HEK293 (cell line): ENCODE results near the gene RPP30.
A peak's percentile ranks its signal among the peaks of the same experiment; 100 is the strongest.

ENCODE experiments used
- CTCF ChIA-PET: fragments of 350-600 bp; formaldehyde crosslinking; extraction: SDS; loops from one replicate; lab custom pipeline; 2021; ENCODE audit warnings: antibody characterized with exemption; lab: Yijun Ruan, JAX
- POLR2A ChIA-PET: fragments of 300-600 bp; formaldehyde crosslinking; extraction: SDS; loops from one replicate; lab custom pipeline; 2020; ENCODE audit warnings: antibody characterized with exemption, inconsistent platforms; lab: Yijun Ruan, JAX
- H3K27ac ChIP-seq: fragments of 200-500 bp; sonication (Bioruptor generic); 2 replicates; pipeline ENCODE4 v1.5.1; 2014; ENCODE audit warnings: low read depth, low read length, control low read depth, inconsistent platforms; ENCODE audit errors: extremely low read depth
- H3K36me3 ChIP-seq, 2 experiments: fragments of 200-500 bp in 1 of 2; sonication (Bioruptor generic) in 1 of 2; 1 replicate in 1 of 2; 2 replicates in 1 of 2; pipeline ENCODE4 v1.5.1; 2014 to 2017; ENCODE audit warnings: inconsistent platforms in 2 of 2, low read length in 2 of 2; ENCODE audit not compliant: control insufficient read depth in 2 of 2, insufficient read depth in 1 of 2
- H3K4me1 ChIP-seq: fragments of 200-500 bp; sonication (Bioruptor generic); 2 replicates; pipeline ENCODE4 v1.5.1; 2014; ENCODE audit warnings: mild to moderate bottlenecking, low read length, inconsistent platforms; ENCODE audit not compliant: control insufficient read depth, insufficient read depth
- H3K4me3 ChIP-seq: 2 replicates; pipeline ENCODE4 v1.5.1; 2011; ENCODE audit warnings: low read depth, mild to moderate bottlenecking, control low read depth, low read length, moderate library complexity
- H3K9me3 ChIP-seq: fragments of 200-500 bp; sonication (Bioruptor generic); 2 replicates; pipeline ENCODE4 v1.5.1; 2014; ENCODE audit warnings: low read depth, low read length, inconsistent platforms; ENCODE audit not compliant: control insufficient read depth, insufficient read depth
- EGR2 ChIP-seq: fragments of 450-650 bp; formaldehyde crosslinking; IDR thresholded peaks from 2 replicates; pipeline ENCODE4 v1.5.1; 2016; ENCODE audit warnings: low read depth, missing biosample characterization, missing genetic modification characterization
- FEZF1 ChIP-seq: fragments of 450-650 bp; formaldehyde crosslinking; IDR thresholded peaks from 2 replicates; pipeline ENCODE4 v1.5.1; 2016; ENCODE audit warnings: missing biosample characterization, missing genetic modification characterization
- KLF10 ChIP-seq: fragments of 450-650 bp; IDR thresholded peaks from 2 replicates; pipeline ENCODE4 v1.5.1; 2018; ENCODE audit warnings: missing biosample characterization, mild to moderate bottlenecking, missing genetic modification characterization
- KLF16 ChIP-seq: fragments of 450-650 bp; formaldehyde crosslinking; IDR thresholded peaks from 2 replicates; pipeline ENCODE4 v1.5.1; 2017; ENCODE audit warnings: missing biosample characterization, missing genetic modification characterization
- MYNN ChIP-seq: fragments of 450-650 bp; formaldehyde crosslinking; IDR thresholded peaks from 2 replicates; pipeline ENCODE4 v1.5.1; 2016; ENCODE audit warnings: missing biosample characterization, missing genetic modification characterization, borderline replicate concordance
- PRDM1 ChIP-seq: fragments of 450-650 bp; formaldehyde crosslinking; IDR thresholded peaks from 2 replicates; pipeline ENCODE4; 2016; ENCODE audit warnings: missing biosample characterization, missing genetic modification characterization
- SP7 ChIP-seq: fragments of 450-650 bp; formaldehyde crosslinking; IDR thresholded peaks from 2 replicates; pipeline ENCODE4 v1.5.1; 2016; ENCODE audit warnings: missing biosample characterization, missing genetic modification characterization
- ZFHX2 ChIP-seq: fragments of 450-650 bp; formaldehyde crosslinking; conservative IDR thresholded peaks from 2 replicates; pipeline ENCODE4 v1.5.1; 2016; ENCODE audit warnings: missing biosample characterization, missing genetic modification characterization
- ZNF10 ChIP-seq: fragments of 450-650 bp; formaldehyde crosslinking; IDR thresholded peaks from 2 replicates; pipeline ENCODE4 v1.5.1; 2017; ENCODE audit warnings: missing biosample characterization, missing genetic modification characterization
- ZNF112 ChIP-seq: fragments of 450-650 bp; formaldehyde crosslinking; IDR thresholded peaks from 2 replicates; pipeline ENCODE4 v1.5.0; 2017; ENCODE audit warnings: missing biosample characterization, missing genetic modification characterization
- ZNF302 ChIP-seq: fragments of 450-650 bp; formaldehyde crosslinking; IDR thresholded peaks from 2 replicates; pipeline ENCODE4 v1.5.1; 2016; ENCODE audit warnings: missing biosample characterization, missing genetic modification characterization, low read depth
- ZNF311 ChIP-seq: fragments of 450-650 bp; formaldehyde crosslinking; IDR thresholded peaks from 2 replicates; pipeline ENCODE4 v1.5.1; 2017; ENCODE audit warnings: missing biosample characterization, missing genetic modification characterization, borderline replicate concordance
- ZNF335 ChIP-seq: fragments of 450-650 bp; formaldehyde crosslinking; conservative IDR thresholded peaks from 2 replicates; pipeline ENCODE4 v1.5.1; 2016; ENCODE audit warnings: missing biosample characterization, missing genetic modification characterization
- ZNF391 ChIP-seq: fragments of 450-650 bp; formaldehyde crosslinking; IDR thresholded peaks from 2 replicates; pipeline ENCODE4 v1.5.1; 2016; ENCODE audit warnings: low read depth, missing biosample characterization, missing genetic modification characterization, borderline replicate concordance
- ZNF549 ChIP-seq: fragments of 450-650 bp; IDR thresholded peaks from 2 replicates; pipeline ENCODE4 v1.5.1; 2018; ENCODE audit warnings: missing biosample characterization, missing genetic modification characterization, mild to moderate bottlenecking, inconsistent platforms, moderate library complexity
- ZNF596 ChIP-seq: fragments of 450-650 bp; IDR thresholded peaks from 2 replicates; pipeline ENCODE4 v1.5.0; 2018; ENCODE audit warnings: missing biosample characterization, mild to moderate bottlenecking, missing genetic modification characterization, moderate library complexity
- ZNF791 ChIP-seq: fragments of 450-650 bp; formaldehyde crosslinking; IDR thresholded peaks from 2 replicates; pipeline ENCODE4 v1.5.1; 2016; ENCODE audit warnings: missing biosample characterization, missing genetic modification characterization
- ZNF843 ChIP-seq: fragments of 450-650 bp; formaldehyde crosslinking; IDR thresholded peaks from 2 replicates; pipeline ENCODE4 v1.5.1; 2016; ENCODE audit warnings: missing biosample characterization, missing genetic modification characterization
- ZSCAN30 ChIP-seq: fragments of 450-650 bp; IDR thresholded peaks from 2 replicates; pipeline ENCODE4 v1.5.1; 2018; ENCODE audit warnings: missing biosample characterization, mild to moderate bottlenecking, missing genetic modification characterization, moderate library complexity
- TF ChIP-seq, protein P1 (sequence below): fragments of 450-650 bp; formaldehyde crosslinking; IDR thresholded peaks from 2 replicates; pipeline ENCODE4 v1.5.1; 2016; ENCODE audit warnings: missing biosample characterization, missing genetic modification characterization
- TF ChIP-seq, protein P2 (sequence below): fragments of 450-650 bp; formaldehyde crosslinking; IDR thresholded peaks from 2 replicates; pipeline ENCODE4 v1.5.1; 2016; ENCODE audit warnings: missing biosample characterization, missing genetic modification characterization
- TF ChIP-seq, protein P3 (sequence below): fragments of 450-650 bp; formaldehyde crosslinking; IDR thresholded peaks from 2 replicates; pipeline ENCODE4; 2016; ENCODE audit warnings: missing biosample characterization, missing genetic modification characterization
- TF ChIP-seq, protein P4 (sequence below): fragments of 450-650 bp; formaldehyde crosslinking; IDR thresholded peaks from 2 replicates; pipeline ENCODE4 v1.5.1; 2017; ENCODE audit warnings: missing biosample characterization, missing genetic modification characterization

RPP30 gene

DNA sequence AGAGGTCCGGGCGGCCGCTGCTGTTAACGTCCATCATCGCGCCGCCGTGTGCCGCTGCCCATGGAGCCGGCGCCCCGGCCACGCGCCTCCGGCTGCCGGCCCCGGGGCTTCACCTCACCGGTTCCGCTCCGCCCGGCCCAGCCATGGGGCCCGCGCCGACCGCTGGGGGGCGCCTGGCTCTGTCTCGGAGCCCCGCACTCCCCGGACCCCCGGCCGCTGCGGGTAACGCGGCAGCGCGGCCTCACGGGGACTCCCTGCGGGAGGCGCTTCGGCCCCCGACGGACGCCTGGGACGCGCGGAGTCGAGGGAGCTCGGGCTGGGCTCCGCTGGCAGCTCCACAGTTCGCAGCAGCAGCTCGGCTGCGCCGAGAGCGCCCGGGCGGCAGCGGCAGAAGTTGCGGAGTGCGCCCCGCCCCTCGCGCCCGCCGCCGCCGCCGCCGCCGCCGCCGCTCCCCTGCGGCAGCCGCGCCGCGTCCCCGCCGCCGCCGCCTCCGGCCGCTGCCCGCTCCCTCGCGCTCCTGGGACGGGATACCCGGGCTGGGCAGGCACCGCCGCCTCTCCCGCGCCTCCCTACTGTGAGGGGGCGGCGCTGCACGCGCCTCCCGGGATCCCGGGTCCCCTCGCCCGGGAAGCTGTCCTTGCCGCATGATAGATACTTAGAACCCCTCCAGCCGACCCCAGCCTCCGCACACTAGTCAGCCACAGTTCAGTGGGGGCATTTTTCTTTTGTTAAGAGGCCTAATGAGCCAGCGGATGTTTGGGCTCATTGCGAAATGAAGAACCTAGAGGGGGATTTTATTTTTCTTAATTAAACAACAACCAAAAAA lies 13.9 kb upstream of the RPP30 start, which contains the start of gene HTR7 (continued):
- TF ChIP-seq ZFHX2 = peak; percentile 38; the same call in 1 of the 2 replicates
- TF ChIP-seq SP7 (tag by site-specific recombination) = 0 out of 2 replicates have a peak, but pooled peaks have one; percentile 18
- TF ChIP-seq ZNF596 (tag by site-specific recombination) = 0 out of 2 replicates have a peak, but pooled peaks have one; percentile 5
- TF ChIP-seq ZNF10 = peak; percentile 13; the same call in 1 of the 2 replicates
- TF ChIP-seq ZSCAN30 (tag by site-specific recombination) = peak; percentile 84
- TF ChIP-seq KLF10 (tag by site-specific recombination) = no peak
- TF ChIP-seq ZNF335 = peak; percentile 49
- peak; percentile 17; the same call in 1 of the 2 replicates for TF ChIP-seq EGR2
- TF ChIP-seq, all 188 proteins: peak for 15

DNA sequence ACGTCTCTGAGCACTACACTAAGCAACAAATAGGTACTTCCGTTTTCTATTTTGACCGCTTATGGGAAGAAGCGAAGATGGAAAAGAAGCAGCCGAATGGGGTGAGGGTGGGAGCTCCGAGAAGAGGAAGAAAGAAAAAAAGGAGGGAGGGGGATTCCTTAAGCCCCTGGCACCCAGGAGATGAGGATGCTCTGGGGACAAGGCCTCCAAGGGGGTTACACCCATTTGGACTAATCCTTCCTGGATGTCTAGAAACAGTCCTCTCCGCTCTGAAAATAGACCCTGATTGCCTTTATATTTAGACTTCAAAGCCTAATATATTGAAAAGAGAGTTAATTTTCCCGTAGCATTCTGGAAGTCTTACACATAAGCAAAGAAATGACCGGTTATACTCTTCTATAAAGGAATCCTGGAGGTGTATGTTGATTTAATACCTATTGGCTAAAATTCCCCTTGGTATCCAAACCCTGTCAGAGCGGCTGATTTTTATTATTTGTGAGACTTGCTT lies 13.3 kb upstream of the RPP30 start:
- TF ChIP-seq, protein P1, sequence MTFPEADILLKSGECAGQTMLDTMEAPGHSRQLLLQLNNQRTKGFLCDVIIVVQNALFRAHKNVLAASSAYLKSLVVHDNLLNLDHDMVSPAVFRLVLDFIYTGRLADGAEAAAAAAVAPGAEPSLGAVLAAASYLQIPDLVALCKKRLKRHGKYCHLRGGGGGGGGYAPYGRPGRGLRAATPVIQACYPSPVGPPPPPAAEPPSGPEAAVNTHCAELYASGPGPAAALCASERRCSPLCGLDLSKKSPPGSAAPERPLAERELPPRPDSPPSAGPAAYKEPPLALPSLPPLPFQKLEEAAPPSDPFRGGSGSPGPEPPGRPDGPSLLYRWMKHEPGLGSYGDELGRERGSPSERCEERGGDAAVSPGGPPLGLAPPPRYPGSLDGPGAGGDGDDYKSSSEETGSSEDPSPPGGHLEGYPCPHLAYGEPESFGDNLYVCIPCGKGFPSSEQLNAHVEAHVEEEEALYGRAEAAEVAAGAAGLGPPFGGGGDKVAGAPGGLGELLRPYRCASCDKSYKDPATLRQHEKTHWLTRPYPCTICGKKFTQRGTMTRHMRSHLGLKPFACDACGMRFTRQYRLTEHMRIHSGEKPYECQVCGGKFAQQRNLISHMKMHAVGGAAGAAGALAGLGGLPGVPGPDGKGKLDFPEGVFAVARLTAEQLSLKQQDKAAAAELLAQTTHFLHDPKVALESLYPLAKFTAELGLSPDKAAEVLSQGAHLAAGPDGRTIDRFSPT (tag by site-specific recombination) = no peak
- TF ChIP-seq MYNN (tag by site-specific recombination) = no peak
- TF ChIP-seq KLF16 (tag by site-specific recombination) = no peak
- no peak for TF ChIP-seq ZNF391 (tag by site-specific recombination)
- TF ChIP-seq ZNF311 (tag by site-specific recombination) = no peak
- TF ChIP-seq, protein P2, sequence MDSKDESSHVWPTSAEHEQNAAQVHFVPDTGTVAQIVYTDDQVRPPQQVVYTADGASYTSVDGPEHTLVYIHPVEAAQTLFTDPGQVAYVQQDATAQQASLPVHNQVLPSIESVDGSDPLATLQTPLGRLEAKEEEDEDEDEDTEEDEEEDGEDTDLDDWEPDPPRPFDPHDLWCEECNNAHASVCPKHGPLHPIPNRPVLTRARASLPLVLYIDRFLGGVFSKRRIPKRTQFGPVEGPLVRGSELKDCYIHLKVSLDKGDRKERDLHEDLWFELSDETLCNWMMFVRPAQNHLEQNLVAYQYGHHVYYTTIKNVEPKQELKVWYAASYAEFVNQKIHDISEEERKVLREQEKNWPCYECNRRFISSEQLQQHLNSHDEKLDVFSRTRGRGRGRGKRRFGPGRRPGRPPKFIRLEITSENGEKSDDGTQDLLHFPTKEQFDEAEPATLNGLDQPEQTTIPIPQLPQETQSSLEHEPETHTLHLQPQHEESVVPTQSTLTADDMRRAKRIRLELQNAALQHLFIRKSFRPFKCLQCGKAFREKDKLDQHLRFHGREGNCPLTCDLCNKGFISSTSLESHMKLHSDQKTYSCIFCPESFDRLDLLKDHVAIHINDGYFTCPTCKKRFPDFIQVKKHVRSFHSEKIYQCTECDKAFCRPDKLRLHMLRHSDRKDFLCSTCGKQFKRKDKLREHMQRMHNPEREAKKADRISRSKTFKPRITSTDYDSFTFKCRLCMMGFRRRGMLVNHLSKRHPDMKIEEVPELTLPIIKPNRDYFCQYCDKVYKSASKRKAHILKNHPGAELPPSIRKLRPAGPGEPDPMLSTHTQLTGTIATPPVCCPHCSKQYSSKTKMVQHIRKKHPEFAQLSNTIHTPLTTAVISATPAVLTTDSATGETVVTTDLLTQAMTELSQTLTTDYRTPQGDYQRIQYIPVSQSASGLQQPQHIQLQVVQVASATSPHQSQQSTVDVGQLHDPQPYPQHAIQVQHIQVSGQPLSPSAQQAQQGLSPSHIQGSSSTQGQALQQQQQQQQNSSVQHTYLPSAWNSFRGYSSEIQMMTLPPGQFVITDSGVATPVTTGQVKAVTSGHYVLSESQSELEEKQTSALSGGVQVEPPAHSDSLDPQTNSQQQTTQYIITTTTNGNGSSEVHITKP = peak; percentile 32
- TF ChIP-seq, protein P3, sequence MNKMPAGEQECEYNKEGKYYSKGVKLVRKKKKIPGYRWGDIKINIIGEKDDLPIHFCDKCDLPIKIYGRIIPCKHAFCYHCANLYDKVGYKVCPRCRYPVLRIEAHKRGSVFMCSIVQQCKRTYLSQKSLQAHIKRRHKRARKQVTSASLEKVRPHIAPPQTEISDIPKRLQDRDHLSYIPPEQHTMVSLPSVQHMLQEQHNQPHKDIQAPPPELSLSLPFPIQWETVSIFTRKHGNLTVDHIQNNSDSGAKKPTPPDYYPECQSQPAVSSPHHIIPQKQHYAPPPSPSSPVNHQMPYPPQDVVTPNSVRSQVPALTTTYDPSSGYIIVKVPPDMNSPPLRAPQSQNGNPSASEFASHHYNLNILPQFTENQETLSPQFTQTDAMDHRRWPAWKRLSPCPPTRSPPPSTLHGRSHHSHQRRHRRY = no peak
- TF ChIP-seq ZNF302 (tag by site-specific recombination) = no peak
- no peak for TF ChIP-seq PRDM1 (tag by site-specific recombination)
- no peak for TF ChIP-seq ZNF112 (tag by site-specific recombination)
- TF ChIP-seq ZNF549 (tag by site-specific recombination) = no peak
- no peak for TF ChIP-seq ZNF791 (tag by site-specific recombination)
- TF ChIP-seq, protein P4, sequence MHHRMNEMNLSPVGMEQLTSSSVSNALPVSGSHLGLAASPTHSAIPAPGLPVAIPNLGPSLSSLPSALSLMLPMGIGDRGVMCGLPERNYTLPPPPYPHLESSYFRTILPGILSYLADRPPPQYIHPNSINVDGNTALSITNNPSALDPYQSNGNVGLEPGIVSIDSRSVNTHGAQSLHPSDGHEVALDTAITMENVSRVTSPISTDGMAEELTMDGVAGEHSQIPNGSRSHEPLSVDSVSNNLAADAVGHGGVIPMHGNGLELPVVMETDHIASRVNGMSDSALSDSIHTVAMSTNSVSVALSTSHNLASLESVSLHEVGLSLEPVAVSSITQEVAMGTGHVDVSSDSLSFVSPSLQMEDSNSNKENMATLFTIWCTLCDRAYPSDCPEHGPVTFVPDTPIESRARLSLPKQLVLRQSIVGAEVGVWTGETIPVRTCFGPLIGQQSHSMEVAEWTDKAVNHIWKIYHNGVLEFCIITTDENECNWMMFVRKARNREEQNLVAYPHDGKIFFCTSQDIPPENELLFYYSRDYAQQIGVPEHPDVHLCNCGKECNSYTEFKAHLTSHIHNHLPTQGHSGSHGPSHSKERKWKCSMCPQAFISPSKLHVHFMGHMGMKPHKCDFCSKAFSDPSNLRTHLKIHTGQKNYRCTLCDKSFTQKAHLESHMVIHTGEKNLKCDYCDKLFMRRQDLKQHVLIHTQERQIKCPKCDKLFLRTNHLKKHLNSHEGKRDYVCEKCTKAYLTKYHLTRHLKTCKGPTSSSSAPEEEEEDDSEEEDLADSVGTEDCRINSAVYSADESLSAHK (tag by site-specific recombination) = peak; percentile 31
- TF ChIP-seq FEZF1 (tag by site-specific recombination) = no peak
- TF ChIP-seq ZNF843 (tag by site-specific recombination) = no peak
- TF ChIP-seq, all 188 proteins: peak for 2
- no peak overlapping the region for H3K4me3 ChIP-seq
- H3K36me3 ChIP-seq = no peaks in the 10 kb centered on the region
- H3K9me3 ChIP-seq = no peaks in the 10 kb centered on the region
- POLR2A ChIA-PET = no interaction called here
- no peak overlapping the region for H3K27ac ChIP-seq
- CTCF ChIA-PET = interaction anchor here (0.6 to 11.5 kb wide), 10 partner anchors 9 to 1095 kb away, joined by 3 to 199 read pairs (median 4); partner anchors contain the start of gene RPP30
- no peaks in the 10 kb centered on the region for H3K4me1 ChIP-seq
